PC-9 (cell line): ENCODE data around the gene ST8SIA6. TPM values are rescaled to one million over a fixed set of nuclear protein-coding genes. Genes with fewer than 3 reads are reported as not detected.

Experiments used
- BruUV-seq: library from RNA; stranded (reverse); fragments of 400-500 nt; replicated peaks from 2 replicates; lab custom pipeline; 2021; lab: Mats Ljungman, UMichigan
- CTCF ChIA-PET: fragments of 300-600 bp; sonication (Branson Sonifier 250); formaldehyde crosslinking; loops from one replicate; lab custom pipeline; 2022; ENCODE audit warnings: antibody characterized with exemption; lab: Charles Lee
- POLR2A ChIA-PET: fragments of 300-600 bp; sonication (Branson Sonifier 250); formaldehyde crosslinking; loops from one replicate; lab custom pipeline; 2022; ENCODE audit warnings: antibody characterized with exemption; ENCODE audit not compliant: unreplicated experiment; lab: Charles Lee
- DNase-seq, 2 experiments: peaks; one replicate each; pipeline versions ENCODE4 v3.0.0 to v3.0.0-alpha.2; 2015 to 2022; ENCODE audit warnings: mixed read lengths in 1 of 2
- H2AFZ ChIP-seq: fragments of 200-600 bp; sonication (generic); 2 replicates; pipeline ENCODE4 v1.8.1; 2017; ENCODE audit warnings: antibody characterized with exemption
- H3F3A ChIP-seq: fragments of 200-600 bp; sonication (generic); 2 replicates; pipeline ENCODE4 v1.8.1; 2017; ENCODE audit warnings: antibody characterized with exemption, mild to moderate bottlenecking, low read depth; ENCODE audit not compliant: insufficient read depth
- H3K27ac ChIP-seq: fragments of 200-600 bp; sonication (generic); 2 replicates; pipeline ENCODE4 v1.6.1; 2016; ENCODE audit warnings: mixed run types
- H3K27me3 ChIP-seq: fragments of 200-600 bp; sonication (generic); 2 replicates; pipeline ENCODE4 v1.6.1; 2016; ENCODE audit warnings: low read depth, mixed run types; ENCODE audit not compliant: insufficient read depth
- H3K36me3 ChIP-seq: fragments of 200-600 bp; sonication (generic); 2 replicates; pipeline ENCODE4 v1.6.1; 2016; ENCODE audit warnings: low read depth, mixed run types
- H3K4me1 ChIP-seq: fragments of 200-600 bp; sonication (generic); replicated peaks from 2 replicates; pipeline ENCODE4 v1.6.1; 2016; ENCODE audit warnings: mixed run types; ENCODE audit not compliant: insufficient read depth
- H3K4me2 ChIP-seq: fragments of 200-600 bp; sonication (generic); 2 replicates; pipeline ENCODE4 v1.6.1; 2017; ENCODE audit warnings: mixed run types
- H3K4me3 ChIP-seq: fragments of 200-600 bp; sonication (generic); 2 replicates; pipeline ENCODE4 v1.6.1; 2016; ENCODE audit warnings: mixed run types
- H3K79me2 ChIP-seq: fragments of 200-600 bp; sonication (generic); 2 replicates; pipeline ENCODE4 v1.6.1; 2017; ENCODE audit warnings: low read depth, mixed run types
- H3K9me2 ChIP-seq: fragments of 200-600 bp; sonication (generic); 2 replicates; pipeline ENCODE4 v1.8.1; 2017; ENCODE audit warnings: mild to moderate bottlenecking; ENCODE audit not compliant: insufficient read depth
- H3K9me3 ChIP-seq: fragments of 200-600 bp; sonication (generic); 2 replicates; pipeline ENCODE4 v1.8.1; 2016; ENCODE audit warnings: low read depth; ENCODE audit not compliant: insufficient read depth
- H4K20me1 ChIP-seq: fragments of 200-600 bp; sonication (generic); 2 replicates; pipeline ENCODE4 v1.8.1; 2017; ENCODE audit not compliant: insufficient read depth
- EZH2 ChIP-seq: fragments of 200-600 bp; sonication (generic); IDR thresholded peaks from 2 replicates; pipeline ENCODE4 v1.8.0; 2017; ENCODE audit warnings: antibody characterized with exemption, low read depth
- intact Hi-C: fragments of 100-400 bp; cut with micrococcal nuclease; formaldehyde crosslinking; loops from one replicate; pipeline ENCODE4 v1.10.0; 2022; ENCODE audit not compliant: unreplicated experiment
- total RNA-seq: library from RNA; stranded (reverse); gene quantifications from 2 replicates; pipeline ENCODE4 v1.2.3, GENCODE V29; 2021
- TF ChIP-seq, protein P1 (sequence below): fragments of 200-600 bp; sonication (generic); conservative IDR thresholded peaks from 2 replicates; pipeline ENCODE4 v1.6.1; 2017; ENCODE audit warnings: mixed run types, antibody characterized with exemption, mild to moderate bottlenecking, moderate library complexity

Gene ST8SIA6
- total RNA-seq, 1 experiment from 2014 or later, result 2.1 TPM

GRCh38 chr10:17383801-17384555 is 70.4 kb downstream of the ST8SIA6 start:
- Histone ChIP-seq H3K9me3 (no peaks in the 10 kb centered on the region), H3K36me3 (no peaks in the 10 kb centered on the region), H3F3A (peaks cover 12% of the 10 kb centered on the region), H3K4me1 (peaks cover 17% of the 10 kb centered on the region), H3K9me2 (no peaks in the 10 kb centered on the region), H2AFZ (no peak overlapping the region), H4K20me1 (no peaks in the 10 kb centered on the region), H3K27ac (no peak overlapping the region), H3K4me3 (no peak overlapping the region), H3K4me2 (no peak overlapping the region), H3K27me3 (no peaks in the 10 kb centered on the region), H3K79me2 (no peaks in the 10 kb centered on the region)
- no TSS peak for BruUV-seq
- ChIA-PET CTCF (no interaction called here), POLR2A (interaction anchor here (0.7 kb wide), 2 partner anchors 435 to 1592 kb away, joined by 3 to 5 read pairs; no protein-coding TSS in a partner anchor)
- TF ChIP-seq, protein P1, sequence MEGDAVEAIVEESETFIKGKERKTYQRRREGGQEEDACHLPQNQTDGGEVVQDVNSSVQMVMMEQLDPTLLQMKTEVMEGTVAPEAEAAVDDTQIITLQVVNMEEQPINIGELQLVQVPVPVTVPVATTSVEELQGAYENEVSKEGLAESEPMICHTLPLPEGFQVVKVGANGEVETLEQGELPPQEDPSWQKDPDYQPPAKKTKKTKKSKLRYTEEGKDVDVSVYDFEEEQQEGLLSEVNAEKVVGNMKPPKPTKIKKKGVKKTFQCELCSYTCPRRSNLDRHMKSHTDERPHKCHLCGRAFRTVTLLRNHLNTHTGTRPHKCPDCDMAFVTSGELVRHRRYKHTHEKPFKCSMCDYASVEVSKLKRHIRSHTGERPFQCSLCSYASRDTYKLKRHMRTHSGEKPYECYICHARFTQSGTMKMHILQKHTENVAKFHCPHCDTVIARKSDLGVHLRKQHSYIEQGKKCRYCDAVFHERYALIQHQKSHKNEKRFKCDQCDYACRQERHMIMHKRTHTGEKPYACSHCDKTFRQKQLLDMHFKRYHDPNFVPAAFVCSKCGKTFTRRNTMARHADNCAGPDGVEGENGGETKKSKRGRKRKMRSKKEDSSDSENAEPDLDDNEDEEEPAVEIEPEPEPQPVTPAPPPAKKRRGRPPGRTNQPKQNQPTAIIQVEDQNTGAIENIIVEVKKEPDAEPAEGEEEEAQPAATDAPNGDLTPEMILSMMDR, result no peak
- TF ChIP-seq EZH2, result no peak
- no peak for DNase-seq
- intact Hi-C loops, result no loop called here

- intact Hi-C loops, result no loop called here
- Histone ChIP-seq H3K79me2 (no peaks in the 10 kb centered on the region), H3K4me2 (no peak overlapping the region), H4K20me1 (no peaks in the 10 kb centered on the region), H3K4me1 (no peaks in the 10 kb centered on the region), H3K36me3 (no peaks in the 10 kb centered on the region), H3K9me3 (no peaks in the 10 kb centered on the region), H3F3A (no peaks in the 10 kb centered on the region), H3K4me3 (no peak overlapping the region), H3K27me3 (no peaks in the 10 kb centered on the region), H3K27ac (no peak overlapping the region), H2AFZ (no peak overlapping the region), H3K9me2 (no peaks in the 10 kb centered on the region)
- no peak for TF ChIP-seq EZH2
- TF ChIP-seq, protein P1, result no peak
- POLR2A ChIA-PET, result no interaction called here
- no peak for DNase-seq
- CTCF ChIA-PET, result no interaction called here
- no TSS peak for BruUV-seq
These were observed 72.8 kb downstream of the ST8SIA6 start for GRCh38 chr10:17381502-17382142.

- Histone ChIP-seq H3K9me3 (no peaks in the 10 kb centered on the region), H2AFZ (no peak overlapping the region), H3K4me3 (no peak overlapping the region), H3K4me2 (no peak overlapping the region), H3K36me3 (no peaks in the 10 kb centered on the region), H3F3A (no peaks in the 10 kb centered on the region), H3K27ac (no peak overlapping the region), H4K20me1 (no peaks in the 10 kb centered on the region), H3K27me3 (no peaks in the 10 kb centered on the region), H3K79me2 (no peaks in the 10 kb centered on the region), H3K4me1 (no peaks in the 10 kb centered on the region), H3K9me2 (no peaks in the 10 kb centered on the region)
- ChIA-PET CTCF (no interaction called here), POLR2A (no interaction called here)
- intact Hi-C loops, result no loop called here
- TF ChIP-seq, protein P1, result no peak
- TF ChIP-seq EZH2, result no peak
- no peak for DNase-seq
- BruUV-seq, result no TSS peak
These were observed 73.5 kb downstream of the ST8SIA6 start for GRCh38 chr10:17380888-17381287.
